HG03025 (cell line): ENCODE measurements around the gene GRSF1.
"Not testable (repeated sequence)": the region's sequence is repeated elsewhere in the genome, so short reads cannot be mapped to it uniquely, and the experiment has no call there.

Source experiments
- ATAC-seq: cut with Tn5 transposase; IDR thresholded peaks from one replicate; pipeline ENCODE4 v1.9.1; 2021; ENCODE audit warnings: mild to moderate bottlenecking, moderate library complexity; ENCODE audit not compliant: unreplicated experiment, low FRiP score

GRSF1 gene

DNA sequence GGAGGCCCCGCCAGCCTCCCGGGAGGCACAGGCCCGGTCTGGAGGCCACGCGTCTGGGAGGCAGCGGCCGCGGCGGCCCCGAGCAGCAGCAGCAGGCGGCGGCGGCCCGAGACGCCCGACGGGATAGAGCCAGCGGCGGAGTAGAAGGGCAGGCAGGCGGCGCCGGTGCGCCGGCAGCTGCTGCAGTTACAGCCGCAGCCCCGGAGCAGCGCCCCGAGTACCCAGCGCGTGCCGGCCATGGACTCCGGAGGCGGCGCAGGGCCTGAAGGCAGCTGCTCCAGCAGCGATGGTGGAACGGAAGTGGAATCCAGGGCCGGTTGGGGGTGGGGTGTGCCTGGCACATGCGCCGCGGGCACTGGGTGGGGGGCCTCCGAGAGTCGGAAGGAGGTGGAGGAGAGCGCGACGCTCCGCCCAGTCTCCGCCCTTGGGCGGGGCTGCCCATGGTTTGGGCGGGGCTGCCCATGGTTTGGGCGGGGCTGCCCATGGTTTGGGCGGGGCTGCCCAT is at the start of gene GRSF1:
TSS of gene GRSF1 (minus strand) at position 302 of the 505 bp plus-strand sequence. CDS start at position 239, 63 bp downstream.
- peak; percentile 61 for ATAC-seq

DNA sequence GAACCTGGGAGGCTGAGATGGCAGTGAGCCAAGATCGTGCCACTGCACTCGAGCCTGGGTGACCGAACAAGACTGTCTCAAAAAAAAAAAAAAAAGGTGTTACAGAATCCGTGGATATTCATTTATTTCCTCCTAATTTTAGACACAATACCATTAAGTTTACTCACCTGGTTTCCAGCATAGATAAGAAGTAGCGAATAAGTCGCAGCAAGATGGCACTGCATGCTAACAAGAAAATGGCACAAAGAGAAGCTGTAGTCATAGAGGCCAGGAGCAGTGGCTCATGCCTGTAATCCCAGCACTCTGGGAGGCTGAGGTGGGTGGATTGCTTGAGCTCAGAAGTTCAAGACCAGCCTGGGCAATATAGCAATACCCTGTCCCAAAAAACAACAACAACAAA is 45.5 kb upstream of the GRSF1 start:
- no peak for ATAC-seq

DNA sequence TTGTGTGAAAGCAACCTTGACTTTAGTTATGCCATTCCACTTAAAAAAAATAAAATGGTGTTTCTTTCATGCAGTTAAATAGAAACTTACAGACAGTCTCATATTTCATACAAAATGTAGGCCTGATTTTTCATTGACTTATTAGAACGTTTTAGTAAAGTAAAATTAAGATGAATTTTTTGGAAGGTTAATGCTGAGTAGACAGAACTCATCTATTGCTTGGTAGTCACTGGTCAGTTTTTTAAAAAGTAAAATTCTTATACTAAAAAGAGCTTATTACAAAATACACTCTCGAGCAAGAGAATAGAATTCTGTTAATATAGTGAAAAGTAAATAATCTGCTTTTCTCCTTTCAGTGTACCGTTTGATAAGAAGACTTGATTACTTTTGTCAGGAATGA is 41.0 kb upstream of the GRSF1 start:
- ATAC-seq: no peak

DNA sequence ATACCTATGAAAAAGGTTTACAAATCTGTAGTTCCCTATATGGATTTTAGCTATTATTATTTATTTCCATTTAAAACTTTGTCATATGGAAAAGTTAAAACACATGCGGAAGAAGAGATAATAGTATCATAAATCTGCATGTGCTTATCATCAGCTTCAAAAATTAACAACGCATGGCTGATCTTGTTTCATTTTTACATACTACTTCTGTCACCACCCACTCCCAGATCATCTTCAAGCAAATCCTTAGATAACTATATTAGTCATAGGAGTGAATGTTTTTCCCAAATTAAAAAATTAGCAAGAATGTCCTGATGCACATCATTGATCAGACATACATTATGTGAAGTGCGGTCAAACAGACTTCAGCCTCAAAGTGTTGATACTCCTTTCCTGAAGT is 37.9 kb upstream of the GRSF1 start:
- no peak for ATAC-seq

GRCh38 chr4:70874268-70875156 is 34.8 kb upstream of the GRSF1 start:
- ATAC-seq: peak; percentile 70

DNA sequence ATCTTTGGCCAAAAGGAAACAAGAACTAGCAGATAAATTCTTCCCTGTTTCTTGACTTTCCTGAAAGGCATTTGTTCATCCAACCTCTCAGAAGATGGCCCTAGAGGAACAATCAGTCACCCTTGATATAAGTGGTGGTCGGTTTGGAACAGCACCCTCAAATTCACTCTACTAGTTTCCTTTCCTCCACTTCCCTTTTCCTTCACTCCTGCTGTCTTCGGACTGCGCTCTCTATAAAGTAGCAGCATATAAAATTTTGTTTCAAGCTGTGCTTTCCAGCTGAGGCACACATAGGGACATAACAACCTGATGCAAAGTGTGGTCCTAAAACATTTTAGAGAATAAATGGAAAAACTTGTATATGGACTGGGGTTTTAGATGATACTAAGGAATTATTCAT is 33.5 kb upstream of the GRSF1 start:
- ATAC-seq: no peak

DNA sequence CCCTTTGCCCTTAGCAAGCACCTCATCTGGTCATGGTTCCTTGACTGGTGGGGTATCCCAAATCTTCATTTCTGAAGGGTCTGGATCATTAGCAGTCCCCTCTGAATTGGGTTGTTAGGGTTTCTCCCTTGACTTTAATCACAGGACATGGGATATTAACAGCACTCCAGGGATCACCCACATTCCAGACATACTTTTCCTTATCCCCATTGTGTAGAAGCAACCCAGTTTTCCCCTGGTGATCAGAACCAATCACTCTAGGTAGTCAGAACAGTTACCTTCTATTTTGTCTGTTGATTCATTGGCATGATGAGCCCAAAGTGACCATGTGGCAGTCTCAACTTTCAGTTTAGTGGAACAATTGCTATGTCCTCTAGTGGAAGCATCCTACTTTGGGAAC is 29.1 kb upstream of the GRSF1 start:
- no peak for ATAC-seq

- peak; percentile 49 for ATAC-seq
Measured at GRCh38 chr4:70863099-70863790, 23.6 kb upstream of the GRSF1 start.

DNA sequence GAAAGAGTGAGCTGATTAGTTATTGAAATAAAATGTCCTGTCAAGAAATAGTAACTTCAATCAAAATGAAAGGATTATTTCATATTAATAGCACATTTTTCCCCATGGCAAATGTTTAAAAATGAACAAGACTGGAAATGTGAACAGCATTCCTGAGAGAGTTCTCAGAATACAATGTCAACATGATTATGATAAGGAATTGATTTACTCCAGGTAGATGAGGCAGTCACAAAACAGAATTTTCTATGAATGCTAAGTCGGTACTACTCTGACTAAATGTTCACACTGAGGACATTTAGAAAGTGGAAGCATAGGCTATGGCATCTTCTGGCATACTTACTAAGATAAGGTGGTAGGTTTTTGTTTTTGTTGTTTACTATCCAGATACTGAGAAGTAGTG is 19.4 kb upstream of the GRSF1 start:
- ATAC-seq: no peak

GRCh38 chr4:70858454-70858853 is 18.8 kb upstream of the GRSF1 start:
- no peak for ATAC-seq

DNA sequence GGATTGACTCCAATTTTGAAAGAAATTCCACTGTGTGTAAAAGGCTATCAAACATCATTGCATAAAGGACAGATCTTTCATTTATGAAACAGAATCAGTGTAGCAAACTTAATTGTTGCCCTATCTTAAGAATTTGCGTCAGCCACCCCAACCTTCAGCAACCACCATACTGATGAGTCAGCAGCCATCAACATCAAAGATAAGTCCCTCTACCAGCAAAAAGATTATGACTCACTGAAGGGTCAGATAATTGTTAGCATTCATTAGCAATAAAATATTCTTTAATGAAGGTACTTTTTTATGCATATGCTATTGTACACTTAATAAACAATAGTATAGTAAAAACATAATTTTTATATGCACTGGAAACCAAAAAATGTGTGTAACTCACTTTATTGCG is 15.8 kb upstream of the GRSF1 start:
- no peak for ATAC-seq

DNA sequence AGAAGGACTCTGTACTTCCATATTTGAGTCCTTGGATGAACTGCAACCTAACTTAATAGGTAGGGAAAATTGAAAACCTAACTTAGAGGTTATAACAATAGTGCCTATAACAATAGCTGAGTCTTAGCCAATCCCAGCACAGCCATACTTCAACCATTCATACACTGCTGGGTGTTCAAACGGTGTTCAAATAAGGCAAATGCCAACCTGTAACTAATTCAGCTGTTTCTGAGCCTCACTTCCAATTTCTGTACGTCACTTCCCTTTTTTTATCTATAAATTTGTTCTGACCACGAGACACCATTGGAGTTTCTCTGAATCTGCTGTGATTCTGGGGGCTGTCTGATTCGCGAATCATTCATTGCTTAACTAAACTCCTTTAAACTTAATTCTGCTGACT is 9.6 kb upstream of the GRSF1 start:
- ATAC-seq: no peak

DNA sequence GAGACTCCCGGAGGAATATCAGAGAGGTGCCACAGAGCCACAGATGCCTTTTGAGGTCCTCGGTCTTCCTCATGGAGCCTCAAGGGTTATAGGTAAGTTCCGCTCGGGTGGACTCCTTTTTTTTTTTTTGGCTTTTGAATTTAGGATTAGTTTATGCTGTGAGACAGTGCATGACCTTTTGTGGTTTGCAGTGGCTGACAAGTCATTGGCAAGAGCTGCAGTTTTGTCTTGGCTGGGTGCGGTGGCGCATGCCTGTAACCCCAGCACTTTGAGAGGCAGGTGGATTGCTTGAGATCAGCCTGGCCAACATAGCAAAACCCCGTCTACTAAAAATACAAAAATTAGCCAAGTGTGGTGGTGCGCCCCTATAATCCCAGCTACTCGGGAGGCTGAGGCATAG is 4.5 kb upstream of the GRSF1 start:
- ATAC-seq: no peak

DNA sequence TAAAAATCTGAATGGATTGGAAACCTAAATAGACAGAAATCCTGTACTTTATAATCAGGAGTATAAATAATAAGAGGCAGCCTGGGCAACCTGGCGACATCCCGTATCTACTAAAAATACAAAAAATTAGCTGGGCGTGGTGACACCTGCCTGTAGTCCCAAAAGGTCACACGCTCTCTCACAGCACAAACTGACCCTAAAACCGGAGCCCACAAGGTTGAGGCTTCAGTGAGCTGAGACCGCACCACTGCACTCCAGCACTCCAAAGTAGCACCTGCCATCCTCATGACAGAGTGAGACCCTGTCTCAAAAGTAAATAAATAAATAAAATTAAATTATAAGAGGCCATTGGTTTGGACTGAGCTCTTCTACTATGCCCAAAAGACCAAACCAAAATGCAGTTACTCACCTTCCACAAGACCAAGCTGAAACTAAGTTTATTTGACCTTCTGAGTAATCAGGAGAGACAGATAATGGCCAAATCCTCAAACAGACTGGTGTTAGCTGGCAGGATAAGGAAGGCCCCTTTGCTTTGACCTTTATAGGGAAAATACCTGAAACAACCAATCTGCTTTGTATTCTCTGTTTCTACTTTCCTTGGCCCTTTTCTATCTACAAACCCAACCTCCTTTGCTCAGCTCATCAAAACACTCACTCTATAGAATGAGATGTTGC is 3.2 kb upstream of the GRSF1 start:
- ATAC-seq: no peak

DNA sequence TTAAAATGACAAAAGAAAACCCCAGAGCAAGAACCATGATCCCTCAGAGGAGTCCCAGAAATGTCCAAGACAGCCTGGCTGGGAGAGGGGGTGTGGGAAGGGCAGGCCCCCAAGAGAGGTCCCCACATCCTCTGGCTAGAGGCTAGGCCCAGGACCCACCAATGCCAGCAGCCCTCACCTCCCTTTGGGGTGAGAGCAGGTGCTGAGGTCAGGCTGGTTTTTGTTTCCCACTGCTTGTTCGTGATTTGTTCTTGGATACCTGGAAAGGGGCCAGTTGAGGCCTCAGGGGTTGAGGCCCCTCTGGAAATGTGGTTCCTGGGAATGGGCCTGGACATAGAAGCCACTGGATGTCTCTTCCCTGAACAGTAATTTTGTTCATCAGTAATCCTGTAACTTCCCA is 2.3 kb upstream of the GRSF1 start:
- ATAC-seq: no peak

- ATAC-seq: no peak
Measured at GRCh38 chr4:70841211-70841610, 1.5 kb upstream of the GRSF1 start.

GRCh38 chr4:70840631-70841030 is 941 bp upstream of the GRSF1 start:
- not testable (repeated sequence) for ATAC-seq

DNA sequence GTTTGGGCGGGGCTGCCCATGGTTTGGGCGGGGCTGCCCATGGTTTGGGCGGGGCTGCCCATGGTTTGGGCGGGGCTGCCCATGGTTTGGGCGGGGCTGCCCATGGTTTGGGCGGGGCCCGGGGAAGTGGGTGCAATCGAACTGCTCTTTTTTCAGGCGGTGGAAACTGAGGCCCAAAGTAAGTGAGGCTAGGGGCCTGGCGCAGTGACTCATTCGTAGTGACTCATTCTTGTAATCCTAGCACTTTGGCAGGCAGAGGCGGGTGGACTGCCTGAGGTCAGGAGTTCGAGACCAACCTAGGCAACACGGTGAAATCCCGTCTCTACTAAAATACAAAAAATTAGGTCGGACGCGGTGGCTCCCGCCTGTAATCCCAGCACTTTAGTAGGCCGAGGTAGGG is 447 bp upstream of the GRSF1 start:
- not testable (repeated sequence) for ATAC-seq

- peak; percentile 52 for ATAC-seq
Measured at GRCh38 chr4:70838666-70839588, 763 bp downstream of the GRSF1 start.

- ATAC-seq: no peak
Measured at GRCh38 chr4:70838204-70838603, 1.5 kb downstream of the GRSF1 start.
